ENCODE results near the gene OXSM.
A peak's percentile ranks its signal among the peaks of the same experiment; 100 is the strongest.

The OXSM gene

GRCh38 chr3:25785826-25786225, 4.1 kb upstream of the OXSM start:
- in situ Hi-C loops (cut with HindIII; ENCODE audit: low pct_ligation_motif_present, low sequenced_read_pairs) = no loop called here
- no peaks in the 10 kb centered on the region for H3K27me3 ChIP-seq (replicated peaks)
- no peak overlapping the region for H3K27ac ChIP-seq
- no peak for TF ChIP-seq CTCF (IDR thresholded peaks at IDR 0.05; ENCODE audit: low read depth, low read length, missing control alignments)
- DNase-seq = no peak
- H3K36me3 ChIP-seq (replicated peaks) = no peaks in the 10 kb centered on the region
- H3K4me3 ChIP-seq (ENCODE audit: low read depth, low read length) = no peak overlapping the region

GRCh38 chr3:25787689-25788088, 2.2 kb upstream of the OXSM start:
- no peaks in the 10 kb centered on the region for H3K27me3 ChIP-seq (replicated peaks)
- DNase-seq = no peak
- in situ Hi-C loops (cut with HindIII; ENCODE audit: low pct_ligation_motif_present, low sequenced_read_pairs) = no loop called here
- no peak overlapping the region for H3K27ac ChIP-seq
- H3K36me3 ChIP-seq (replicated peaks) = no peaks in the 10 kb centered on the region
- no peak overlapping the region for H3K4me3 ChIP-seq (ENCODE audit: low read depth, low read length)
- TF ChIP-seq CTCF (IDR thresholded peaks at IDR 0.05; ENCODE audit: low read depth, low read length, missing control alignments) = no peak

- Histone ChIP-seq H3K27me3 (replicated peaks) (no peaks in the 10 kb centered on the region), H3K27ac (peak overlapping the region; percentile 90), H3K36me3 (replicated peaks) (no peaks in the 10 kb centered on the region), H3K4me3 (ENCODE audit: low read depth, low read length) (peak overlapping the region; percentile 77)
- no peak for TF ChIP-seq CTCF (IDR thresholded peaks at IDR 0.05; ENCODE audit: low read depth, low read length, missing control alignments)
- in situ Hi-C loops (cut with HindIII; ENCODE audit: low pct_ligation_motif_present, low sequenced_read_pairs) = no loop called here
- DNase-seq = no peak
Measured at GRCh38 chr3:25789209-25789595, 688 bp upstream of the OXSM start.

- Histone ChIP-seq H3K27me3 (replicated peaks) (no peaks in the 10 kb centered on the region), H3K4me3 (ENCODE audit: low read depth, low read length) (no peak overlapping the region), H3K27ac (no peak overlapping the region), H3K36me3 (replicated peaks) (no peaks in the 10 kb centered on the region)
- TF ChIP-seq CTCF (IDR thresholded peaks at IDR 0.05; ENCODE audit: low read depth, low read length, missing control alignments) = no peak
- no peak for DNase-seq
- in situ Hi-C loops (cut with HindIII; ENCODE audit: low pct_ligation_motif_present, low sequenced_read_pairs) = no loop called here
Measured at GRCh38 chr3:25801786-25802185, 11.9 kb downstream of the OXSM start.

DNA sequence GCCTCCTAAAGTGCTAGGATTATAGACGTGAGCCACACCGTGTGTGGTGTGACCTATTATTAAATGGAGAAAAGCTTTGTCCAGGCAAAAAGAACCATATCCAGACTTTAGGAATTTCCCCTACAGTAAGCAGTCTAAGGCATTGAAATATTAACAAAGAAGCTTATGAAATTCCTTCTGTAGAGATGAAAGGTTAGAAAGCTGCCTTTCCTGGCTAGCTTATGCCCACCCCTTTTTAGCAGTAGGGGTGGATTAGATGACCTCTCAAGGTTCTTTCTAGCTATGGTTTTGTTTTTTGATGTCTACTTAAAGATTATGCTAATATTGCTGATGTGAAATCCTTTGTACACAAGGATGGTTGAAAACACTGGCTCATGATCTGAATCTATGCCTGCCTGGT, 13.9 kb downstream of the OXSM start:
- in situ Hi-C loops (cut with HindIII; ENCODE audit: low pct_ligation_motif_present, low sequenced_read_pairs) = no loop called here

More for the DNA sequence above, 13.9 kb downstream of the OXSM start:
- H3K36me3 ChIP-seq (replicated peaks) = no peaks in the 10 kb centered on the region
- TF ChIP-seq CTCF (IDR thresholded peaks at IDR 0.05; ENCODE audit: low read depth, low read length, missing control alignments) = no peak
- H3K27ac ChIP-seq = no peak overlapping the region
- no peak overlapping the region for H3K4me3 ChIP-seq (ENCODE audit: low read depth, low read length)
- H3K27me3 ChIP-seq (replicated peaks) = no peaks in the 10 kb centered on the region
- no peak for DNase-seq

All from brain microvascular endothelial cell (primary cell).